ENCODE results near the gene REXO2. TPM values are rescaled to one million over a fixed set of nuclear protein-coding genes. Genes with fewer than 3 reads are reported as not detected.

The REXO2 gene
- 240 and 260 TPM in 2 replicates for total RNA-seq

DNA sequence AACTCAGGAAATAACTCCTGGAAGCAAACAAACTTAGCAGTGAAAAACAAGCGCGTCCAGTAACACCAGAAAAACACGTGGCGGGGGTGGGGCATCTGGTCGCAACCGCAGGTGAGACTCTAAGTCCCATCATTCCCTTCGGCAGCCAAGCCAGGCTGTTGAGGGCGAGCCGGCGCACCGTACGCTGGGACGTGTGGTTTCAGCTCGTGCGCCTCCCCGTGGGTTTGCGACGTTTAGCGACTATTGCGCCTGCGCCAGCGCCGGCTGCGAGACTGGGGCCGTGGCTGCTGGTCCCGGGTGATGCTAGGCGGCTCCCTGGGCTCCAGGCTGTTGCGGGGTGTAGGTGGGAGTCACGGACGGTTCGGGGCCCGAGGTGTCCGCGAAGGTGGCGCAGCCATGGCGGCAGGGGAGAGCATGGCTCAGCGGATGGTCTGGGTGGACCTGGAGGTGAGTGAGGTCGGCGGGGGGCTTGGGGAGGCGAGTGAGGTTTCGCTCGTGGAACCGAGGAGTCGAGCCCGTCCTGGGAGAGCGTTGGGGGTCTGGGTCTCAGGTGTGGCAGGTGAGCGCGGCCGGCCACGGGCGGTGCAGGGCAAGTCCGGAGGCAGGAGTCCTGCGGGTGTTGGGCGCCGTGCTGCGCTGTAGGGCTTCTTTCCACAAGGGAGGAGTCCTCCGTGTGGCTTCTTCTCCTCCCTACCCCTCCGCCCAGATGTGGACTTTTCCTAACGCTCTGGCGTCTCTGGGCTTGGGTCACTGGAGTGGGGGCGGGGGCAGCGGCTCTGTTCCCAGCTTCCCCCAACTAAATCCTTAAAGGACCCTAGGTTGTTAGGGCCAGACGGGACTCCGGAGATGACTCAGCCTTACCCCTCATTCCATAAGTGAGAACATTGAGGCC lies at the start of gene REXO2:
REXO2 (plus strand) TSS at position 239 of the 892 bp plus-strand sequence; CDS start at position 301, 62 bp downstream.

DNA sequence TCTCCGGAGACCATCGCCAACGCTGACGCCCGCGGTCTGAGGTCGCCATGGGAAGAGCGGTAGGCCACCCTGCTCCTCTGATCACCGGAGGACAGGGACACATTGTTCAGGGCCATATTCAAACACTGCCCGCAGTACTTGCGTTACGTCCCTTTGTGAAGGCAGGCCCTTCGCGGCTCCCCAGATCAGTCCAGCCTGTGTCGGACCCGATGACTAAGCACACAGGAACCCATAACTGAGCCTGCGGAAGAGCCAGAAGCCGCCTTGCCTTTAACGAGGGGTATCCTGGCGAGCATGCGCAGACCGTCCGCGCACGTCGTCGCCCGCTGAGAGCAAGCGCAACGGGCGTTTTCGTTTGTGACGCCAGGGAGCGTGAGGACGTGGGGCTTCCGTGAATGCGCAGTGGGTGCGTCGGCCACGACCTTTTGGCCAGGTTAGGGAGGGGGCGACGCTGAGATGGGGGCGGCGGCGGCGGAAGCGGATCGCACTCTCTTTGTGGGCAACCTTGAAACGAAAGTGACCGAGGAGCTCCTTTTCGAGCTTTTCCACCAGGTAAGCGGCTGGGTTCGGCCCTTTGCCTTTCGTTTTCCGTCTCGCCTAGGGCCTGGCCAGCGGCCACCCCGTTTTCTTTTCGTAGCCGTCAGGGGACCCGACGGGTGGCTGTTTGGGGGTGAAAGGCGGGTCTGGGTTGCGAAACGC lies 38.9 kb upstream of the REXO2 start, which contains the start of the genes C11orf71 and RBM7:
C11orf71 (minus strand) TSS at position 296 of the 699 bp plus-strand sequence; CDS start at position 116, 180 bp downstream.
RBM7 (plus strand) TSS at position 451 of the 699 bp plus-strand sequence; CDS start at position 457, 6 bp downstream.

Other genes with a start within 250 kb of the REXO2 start
- gene NNMT, start 143.1 kb upstream of the REXO2 start, total RNA-seq, result 457 and 588 TPM in 2 replicates
- gene C11orf71, start 39.0 kb upstream of the REXO2 start, total RNA-seq, result 4.9 and 6.4 TPM in 2 replicates
- gene RBM7, start 38.8 kb upstream of the REXO2 start, total RNA-seq, result 32.8 and 57.0 TPM in 2 replicates
- not detected in 2 replicates for gene NXPE1, start 120.4 kb downstream of the REXO2 start, total RNA-seq
- not detected in 2 replicates for gene NXPE4, start 156.3 kb downstream of the REXO2 start, total RNA-seq
- 0.15 TPM in 1 of 2 replicates, not detected in the other for gene NXPE2, start 239.1 kb downstream of the REXO2 start, total RNA-seq

Data from epithelial cell of umbilical artery (primary cell).